CD14-positive monocyte (primary cell): ENCODE measurements around the gene PLAC9. TPM values are rescaled to one million over a fixed set of nuclear protein-coding genes. Genes with fewer than 3 reads are reported as not detected.
A peak's percentile ranks its signal among the peaks of the same experiment; 100 is the strongest.

Experiments
- DNase-seq, 3 donors: peaks; one replicate each; pipeline ENCODE4 v3.0.0-alpha.2; 2011 to 2022
- H2AFZ ChIP-seq: 2 replicates; pipeline ENCODE4 v1.6.0; 2012; ENCODE audit warnings: mild to moderate bottlenecking, low read depth, low read length, inconsistent platforms; ENCODE audit not compliant: insufficient read depth, poor library complexity, severe bottlenecking
- H3K27ac ChIP-seq, 2 donors: 1 replicate in 1 of 2; 2 replicates in 1 of 2; pipeline ENCODE4 v1.5.1; 2012 to 2013; ENCODE audit warnings: low read length in 2 of 2, control low read depth in 1 of 2, inconsistent platforms in 1 of 2, low read depth in 1 of 2, mild to moderate bottlenecking in 1 of 2
- H3K27me3 ChIP-seq, 2 donors: one replicate each; pipeline versions ENCODE4 v1.6.0 to v1.6.1; 2011 to 2013; ENCODE audit warnings: low read length in 2 of 2; ENCODE audit not compliant: control insufficient read depth in 2 of 2, insufficient read depth in 2 of 2
- H3K36me3 ChIP-seq, 2 donors: replicated peaks in 1 of 2; 1 replicate in 1 of 2; 2 replicates in 1 of 2; pipeline versions ENCODE4 v1.5.1 to v1.6.1; 2012 to 2013; ENCODE audit warnings: low read length in 2 of 2, control low read depth in 1 of 2, inconsistent platforms in 1 of 2, mild to moderate bottlenecking in 1 of 2; ENCODE audit not compliant: insufficient read depth in 2 of 2, control insufficient read depth in 1 of 2
- H3K4me1 ChIP-seq, 2 donors: 1 replicate in 1 of 2; 2 replicates in 1 of 2; pipeline versions ENCODE4 v1.5.1 to v1.6.1; 2012 to 2013; ENCODE audit warnings: low read length in 2 of 2, control low read depth in 1 of 2, inconsistent platforms in 1 of 2, mild to moderate bottlenecking in 1 of 2, moderate library complexity in 1 of 2; ENCODE audit not compliant: insufficient read depth in 2 of 2, control insufficient read depth in 1 of 2
- H3K4me2 ChIP-seq: replicated peaks from 2 replicates; pipeline ENCODE3; 2012; ENCODE audit warnings: low read length, moderate library complexity, mild to moderate bottlenecking; ENCODE audit not compliant: poor library complexity, severe bottlenecking; ENCODE audit errors: extremely low read depth
- H3K4me3 ChIP-seq, 3 experiments: fragments of 200-600 bp in 1 of 3; sonication (generic) in 1 of 3; replicated peaks in 1 of 3; 1 replicate in 2 of 3; 2 replicates in 1 of 3; pipeline ENCODE4 v1.5.1; 2011 to 2013; ENCODE audit warnings: low read length in 3 of 3, mild to moderate bottlenecking in 3 of 3, control low read depth in 2 of 3, low read depth in 2 of 3, inconsistent platforms in 1 of 3, moderate library complexity in 1 of 3
- H3K79me2 ChIP-seq: 2 replicates; pipeline ENCODE4 v1.6.0; 2012; ENCODE audit warnings: mild to moderate bottlenecking, control low read depth, inconsistent platforms, low read length, moderate library complexity; ENCODE audit not compliant: insufficient read depth
- H3K9ac ChIP-seq: 2 replicates; pipeline ENCODE4 v1.6.0; 2017; ENCODE audit warnings: low read length, mild to moderate bottlenecking; ENCODE audit not compliant: insufficient read depth, poor library complexity, severe bottlenecking
- H3K9me3 ChIP-seq, 2 donors: replicated peaks in 1 of 2; 1 replicate in 1 of 2; 2 replicates in 1 of 2; pipeline versions ENCODE4 v1.5.1 to v1.6.1; 2012 to 2013; ENCODE audit warnings: low read length in 2 of 2, control low read depth in 1 of 2; ENCODE audit not compliant: control insufficient read depth in 1 of 2, insufficient read depth in 1 of 2
- H4K20me1 ChIP-seq: 2 replicates; pipeline ENCODE4 v1.6.0; 2012; ENCODE audit warnings: mild to moderate bottlenecking, low read length, control low read depth, moderate library complexity; ENCODE audit not compliant: insufficient read depth
- H3K27ac Mint-ChIP-seq, 7 donors: one replicate each; pipeline ENCODE4 v1.8.0; 2020; ENCODE audit warnings: mild to moderate bottlenecking in 7 of 7, mixed read lengths in 7 of 7, moderate library complexity in 6 of 7, inconsistent platforms in 2 of 7
- H3K27me3 Mint-ChIP-seq, 3 donors: one replicate each; pipeline ENCODE4 v1.8.0; 2021 to 2022; ENCODE audit warnings: low read depth in 3 of 3, mild to moderate bottlenecking in 3 of 3, mixed read lengths in 3 of 3, moderate library complexity in 3 of 3, inconsistent platforms in 1 of 3
- H3K36me3 Mint-ChIP-seq, 2 donors: one replicate each; pipeline ENCODE4 v1.8.0; 2020; ENCODE audit warnings: mixed read lengths in 2 of 2, inconsistent platforms in 1 of 2, mild to moderate bottlenecking in 1 of 2
- H3K4me1 Mint-ChIP-seq: one replicate; pipeline ENCODE4 v1.8.0; 2020; ENCODE audit warnings: mild to moderate bottlenecking, mixed read lengths
- H3K4me3 Mint-ChIP-seq, 2 donors: one replicate each; pipeline ENCODE4 v1.8.0; 2020; ENCODE audit warnings: mild to moderate bottlenecking in 2 of 2, mixed read lengths in 2 of 2, moderate library complexity in 1 of 2
- H3K9me3 Mint-ChIP-seq, 7 donors: one replicate each; pipeline ENCODE4 v1.8.0; 2020 to 2022; ENCODE audit warnings: mixed read lengths in 7 of 7, mild to moderate bottlenecking in 6 of 7, moderate library complexity in 6 of 7, inconsistent platforms in 2 of 7
- CTCF ChIP-seq: fragments of 200-600 bp; IDR thresholded peaks from one replicate; pipeline ENCODE4 v1.8.0; 2022; ENCODE audit warnings: antibody characterized with exemption, mild to moderate bottlenecking
- WGBS: methylation state at CpG from one replicate; pipeline ENCODE4 v1.1.5; 2013; ENCODE audit warnings: missing lambda C conversion rate; ENCODE audit not compliant: insufficient coverage; 5-methylcytosine and 5-hydroxymethylcytosine counted together
- intact Hi-C, 2 donors: fragments of 100-400 bp; cut with micrococcal nuclease; formaldehyde crosslinking; loops; one replicate each; pipeline versions ENCODE4 v1.15.0 to v1.15.1; 2023
- polyA plus RNA-seq, 3 donors: library from polyadenylated mRNA; depleted of rRNA in 1 of 3; unstranded in 2 of 3; stranded (reverse) in 1 of 3; fragments of 300-500 nt in 2 of 3; fragments of >200 nt in 1 of 3; fragmentation: Illumina TruSeq in 2 of 3; gene quantifications; 1 replicate in 2 of 3; 2 replicates in 1 of 3; pipeline ENCODE4 v1.2.3, GENCODE V29; 2012 to 2021

PLAC9 gene
- polyA plus RNA-seq, 3 donors = not detected

- peaks cover 0 to 3% (median 0%) of the 10 kb centered on the region in 7 donors for H3K9me3 Mint-ChIP-seq
- H3K27ac Mint-ChIP-seq = peak overlapping the region; percentile 80 to 93 (median 89)
- TF ChIP-seq CTCF = no peak
- DNase-seq = no peak
- intact Hi-C loops = no loop called here
- WGBS = 99% methylated on average over 7 of the region's 9 CpGs
- Histone ChIP-seq H3K79me2 (peaks cover 97% of the 10 kb centered on the region), H3K9ac (no peak overlapping the region), H3K27ac (peak overlapping the region; percentile 69 to 86), H4K20me1 (peaks cover 93% of the 10 kb centered on the region), H3K27me3 (no peaks in the 10 kb centered on the region), H3K36me3 (peaks cover 2 to 16% of the 10 kb centered on the region in 2 donors), H3K9me3 (no peaks in the 10 kb centered on the region), H3K4me3 (no peak overlapping the region), H3K4me2 (peak overlapping the region; percentile 62), H3K4me1 (peaks cover 54 to 77% of the 10 kb centered on the region in 2 donors), H2AFZ (no peak overlapping the region)
- peaks cover 11 to 22% of the 10 kb centered on the region in 2 donors for H3K36me3 Mint-ChIP-seq
- no peak overlapping the region for H3K4me3 Mint-ChIP-seq
- peaks cover 79% of the 10 kb centered on the region for H3K4me1 Mint-ChIP-seq
- H3K27me3 Mint-ChIP-seq = peaks cover 0 to 2% (median 0%) of the 10 kb centered on the region in 3 donors
These were observed 56.2 kb downstream of the PLAC9 start for GRCh38 chr10:80188713-80189112.

GRCh38 chr10:80191589-80192270 is 59.2 kb downstream of the PLAC9 start:
- Mint-ChIP-seq H3K9me3 (peaks cover 0 to 3% (median 0%) of the 10 kb centered on the region in 7 donors), H3K27ac (peak overlapping the region in 6 of 7 donors; percentile 15 to 87 (median 56)), H3K4me1 (peaks cover 82% of the 10 kb centered on the region), H3K4me3 (no peak overlapping the region), H3K27me3 (peaks cover 0 to 2% (median 0%) of the 10 kb centered on the region in 3 donors), H3K36me3 (peaks cover 19 to 28% of the 10 kb centered on the region in 2 donors)
- no peak overlapping the region for H3K9ac ChIP-seq
- peak overlapping the region in 1 of 2 donors; percentile 63 for H3K27ac ChIP-seq
- H3K9me3 ChIP-seq = no peaks in the 10 kb centered on the region
- peaks cover 65 to 81% of the 10 kb centered on the region in 2 donors for H3K4me1 ChIP-seq
- no peak for TF ChIP-seq CTCF
- peaks cover 97% of the 10 kb centered on the region for H3K79me2 ChIP-seq
- H2AFZ ChIP-seq = no peak overlapping the region
- intact Hi-C loops = loop anchor here in 1 of 2 donors (1.0 kb wide), 1 partner anchor 13 kb away; no protein-coding TSS in a partner anchor
- 77% methylated on average over 9 of the region's 16 CpGs for WGBS
- no peak overlapping the region for H3K4me2 ChIP-seq
- peaks cover 87% of the 10 kb centered on the region for H4K20me1 ChIP-seq
- no peaks in the 10 kb centered on the region for H3K27me3 ChIP-seq
- no peak for DNase-seq
- H3K36me3 ChIP-seq = peaks cover 4 to 23% of the 10 kb centered on the region in 2 donors
- no peak overlapping the region for H3K4me3 ChIP-seq
